ENCODE data around the gene CATSPERE. TPM values are rescaled to one million over a fixed set of nuclear protein-coding genes. Genes with fewer than 3 reads are reported as not detected.

CATSPERE gene
- total and polyA plus RNA-seq, 8 donors: 0.31 to 4.6 (median 0.63) TPM; not detected in 4

Small RNA genes lying within 50 kb of the gene (small RNA-seq; reads per million reads assigned to genes)
- 0 reads per million in 4 donors for gene CYCSP5

Other genes starting within 250 kb of the CATSPERE start
- 10 to 100 TPM; 37.9 to 99.3 (median 57.2) TPM for gene ADSS2, start 9.4 kb upstream of the CATSPERE start, total RNA-seq
- gene ADSS2, start 9.4 kb upstream of the CATSPERE start, polyA plus RNA-seq: 10 to 100 TPM; 20.1 to 33.0 (median 25.0) TPM
- gene DESI2, start 191.9 kb downstream of the CATSPERE start, total RNA-seq: 10 to 100 TPM in 3 of 5 donors, 1 to 10 TPM in 2; 3.5 to 74.7 (median 15.6) TPM
- 10 to 100 TPM in 2 of 3 donors, 1 to 10 TPM in 1; 9.8 to 29.2 (median 22.4) TPM for gene DESI2, start 191.9 kb downstream of the CATSPERE start, polyA plus RNA-seq